Breast epithelium (tissue), 3 donors: ENCODE measurements around the gene EVL.

Experiments
- POLR2A ChIP-seq: fragments of 450-650 bp; IDR thresholded peaks from one replicate; pipeline ENCODE4 v1.6.1; 2016; ENCODE audit warnings: antibody characterized with exemption, mild to moderate bottlenecking, moderate library complexity
- TF ChIP-seq, protein P1 (sequence below), 3 donors: fragments of 450-650 bp; IDR thresholded peaks; one replicate each; pipeline ENCODE4 v1.5.1; 2016 to 2017; ENCODE audit warnings: antibody characterized with exemption in 3 of 3, mild to moderate bottlenecking in 3 of 3, moderate library complexity in 3 of 3

DNA sequence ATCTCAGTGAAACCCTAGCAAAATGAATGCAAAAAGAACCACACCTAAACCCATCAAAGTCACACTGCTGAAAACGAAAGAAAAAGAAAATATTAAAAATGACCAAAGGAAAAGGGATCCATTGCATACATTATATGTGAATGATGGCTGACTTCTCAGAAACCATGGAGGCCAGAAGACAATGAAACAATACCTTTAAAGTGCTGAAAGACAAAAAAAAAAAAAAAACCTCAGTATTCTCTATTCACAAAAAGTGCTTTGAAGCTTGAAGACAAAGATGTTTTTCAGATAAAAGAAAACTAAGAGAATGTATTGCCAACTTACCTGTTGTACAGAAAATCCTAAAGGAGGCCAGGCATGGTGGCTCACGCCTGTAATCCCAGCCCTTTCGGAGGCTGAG is 4.5 kb upstream of the EVL start:
- TF ChIP-seq, protein P1, sequence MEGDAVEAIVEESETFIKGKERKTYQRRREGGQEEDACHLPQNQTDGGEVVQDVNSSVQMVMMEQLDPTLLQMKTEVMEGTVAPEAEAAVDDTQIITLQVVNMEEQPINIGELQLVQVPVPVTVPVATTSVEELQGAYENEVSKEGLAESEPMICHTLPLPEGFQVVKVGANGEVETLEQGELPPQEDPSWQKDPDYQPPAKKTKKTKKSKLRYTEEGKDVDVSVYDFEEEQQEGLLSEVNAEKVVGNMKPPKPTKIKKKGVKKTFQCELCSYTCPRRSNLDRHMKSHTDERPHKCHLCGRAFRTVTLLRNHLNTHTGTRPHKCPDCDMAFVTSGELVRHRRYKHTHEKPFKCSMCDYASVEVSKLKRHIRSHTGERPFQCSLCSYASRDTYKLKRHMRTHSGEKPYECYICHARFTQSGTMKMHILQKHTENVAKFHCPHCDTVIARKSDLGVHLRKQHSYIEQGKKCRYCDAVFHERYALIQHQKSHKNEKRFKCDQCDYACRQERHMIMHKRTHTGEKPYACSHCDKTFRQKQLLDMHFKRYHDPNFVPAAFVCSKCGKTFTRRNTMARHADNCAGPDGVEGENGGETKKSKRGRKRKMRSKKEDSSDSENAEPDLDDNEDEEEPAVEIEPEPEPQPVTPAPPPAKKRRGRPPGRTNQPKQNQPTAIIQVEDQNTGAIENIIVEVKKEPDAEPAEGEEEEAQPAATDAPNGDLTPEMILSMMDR (IDR thresholded peaks at IDR 0.05): no peak
- no peak for TF ChIP-seq POLR2A
